Caco-2 (cell line): Measurements from ENCODE around the gene ATP2B1. TPM values are rescaled to one million over a fixed set of nuclear protein-coding genes. Genes with fewer than 3 reads are reported as not detected.

Source experiments
- BruUV-seq: library from RNA; stranded (reverse); fragments of 400-500 nt; replicated peaks from 2 replicates; lab custom pipeline; 2021; lab: Mats Ljungman, UMichigan
- CTCF ChIA-PET: fragments of 300-600 bp; sonication (Branson Sonifier 250); formaldehyde crosslinking; loops from one replicate; lab custom pipeline; 2022; ENCODE audit warnings: antibody characterized with exemption; lab: Charles Lee
- POLR2A ChIA-PET: fragments of 300-600 bp; sonication (Branson Sonifier 250); formaldehyde crosslinking; loops from one replicate; lab custom pipeline; 2022; ENCODE audit warnings: antibody characterized with exemption; lab: Charles Lee
- DNase-seq, 2 experiments: peaks; one replicate each; pipeline versions ENCODE4 v3.0.0 to v3.0.0-alpha.2; 2020 to 2022
- H3K27me3 ChIP-seq: replicated peaks from 2 replicates; pipeline ENCODE4 v1.6.0; 2011; ENCODE audit warnings: low read length; ENCODE audit not compliant: control insufficient read depth, insufficient read depth
- H3K36me3 ChIP-seq: 2 replicates; pipeline ENCODE4 v1.5.1; 2011; ENCODE audit warnings: low read length; ENCODE audit not compliant: control insufficient read depth, insufficient read depth
- H3K4me1 ChIP-seq: fragments of 250-450 bp; sonication (Bioruptor Pico); 2 replicates; pipeline ENCODE4 v1.5.1; 2020; ENCODE audit warnings: mild to moderate bottlenecking
- H3K4me3 ChIP-seq: 2 replicates; pipeline ENCODE4 v1.5.1; 2011; ENCODE audit warnings: low read depth, mild to moderate bottlenecking, control low read depth, low read length
- H3K9me3 ChIP-seq: fragments of 250-450 bp; sonication (Bioruptor Pico); 2 replicates; pipeline ENCODE4 v1.5.1; 2020; ENCODE audit warnings: mild to moderate bottlenecking, moderate library complexity
- H3K27ac Mint-ChIP-seq: one replicate; pipeline ENCODE4 v1.8.0; 2022; ENCODE audit warnings: mixed read lengths; ENCODE audit not compliant: unreplicated experiment
- H3K27me3 Mint-ChIP-seq: one replicate; pipeline ENCODE4 v1.8.0; 2022; ENCODE audit warnings: mixed read lengths; ENCODE audit not compliant: insufficient read depth, unreplicated experiment
- H3K36me3 Mint-ChIP-seq: one replicate; pipeline ENCODE4 v1.8.0; 2022; ENCODE audit warnings: mild to moderate bottlenecking, mixed read lengths; ENCODE audit not compliant: insufficient read depth, unreplicated experiment
- H3K4me1 Mint-ChIP-seq: one replicate; pipeline ENCODE4 v1.8.0; 2022; ENCODE audit warnings: low read depth, mixed read lengths; ENCODE audit not compliant: unreplicated experiment
- H3K4me3 Mint-ChIP-seq: one replicate; pipeline ENCODE4 v1.8.0; 2022; ENCODE audit warnings: mild to moderate bottlenecking, moderate library complexity, mixed read lengths; ENCODE audit not compliant: unreplicated experiment
- H3K9me3 Mint-ChIP-seq: one replicate; pipeline ENCODE4 v1.8.0; 2022; ENCODE audit warnings: mixed read lengths; ENCODE audit not compliant: unreplicated experiment
- CTCF ChIP-seq, 2 experiments: fragments of 200-600 bp in 1 of 2; IDR thresholded peaks; 1 replicate in 1 of 2; 2 replicates in 1 of 2; pipeline versions ENCODE4 v1.5.1 to v1.8.0; 2011 to 2022; ENCODE audit warnings: antibody characterized with exemption in 1 of 2, control low read depth in 1 of 2, inconsistent platforms in 1 of 2, low read depth in 1 of 2, low read length in 1 of 2, mild to moderate bottlenecking in 1 of 2, moderate library complexity in 1 of 2; ENCODE audit not compliant: insufficient read depth in 1 of 2, severe bottlenecking in 1 of 2, unreplicated experiment in 1 of 2
- intact Hi-C: fragments of 100-400 bp; cut with micrococcal nuclease; formaldehyde crosslinking; loops from one replicate; pipeline ENCODE4 v1.10.0; 2022; ENCODE audit not compliant: unreplicated experiment
- total RNA-seq: library from RNA; stranded (reverse); gene quantifications from 2 replicates; pipeline ENCODE4 v1.2.3, GENCODE V29; 2022

Gene ATP2B1
- total RNA-seq, 1 experiment from 2014 or later: 107 TPM

GRCh38 chr12:89657739-89658138 lies 50.9 kb downstream of the ATP2B1 start:
- no peaks in the 10 kb centered on the region for H3K36me3 ChIP-seq
- DNase-seq: no peak
- peaks cover 44% of the 10 kb centered on the region for H3K4me1 ChIP-seq
- Mint-ChIP-seq H3K27me3 (no peaks in the 10 kb centered on the region), H3K9me3 (no peaks in the 10 kb centered on the region), H3K27ac (no peak overlapping the region), H3K4me1 (peaks cover 39% of the 10 kb centered on the region), H3K36me3 (peaks cover 41% of the 10 kb centered on the region), H3K4me3 (no peak overlapping the region)
- H3K27me3 ChIP-seq: no peaks in the 10 kb centered on the region
- no peak for TF ChIP-seq CTCF (IDR thresholded peaks at IDR 0.05; ENCODE audit: insufficient read depth in 1 of 2, low read depth in 1 of 2, low read length in 1 of 2, severe bottlenecking in 1 of 2, unreplicated experiment in 1 of 2)
- intact Hi-C loops: no loop called here
- BruUV-seq: no TSS peak
- ChIA-PET POLR2A (no interaction called here), CTCF (no interaction called here)
- H3K4me3 ChIP-seq: no peak overlapping the region
- no peaks in the 10 kb centered on the region for H3K9me3 ChIP-seq

GRCh38 chr12:89657066-89657465 lies 51.6 kb downstream of the ATP2B1 start:
- TF ChIP-seq CTCF (IDR thresholded peaks at IDR 0.05; ENCODE audit: insufficient read depth in 1 of 2, low read depth in 1 of 2, low read length in 1 of 2, severe bottlenecking in 1 of 2, unreplicated experiment in 1 of 2): no peak
- BruUV-seq: no TSS peak

GRCh38 chr12:89655841-89656240 lies 52.8 kb downstream of the ATP2B1 start:
- no peak overlapping the region for H3K4me3 ChIP-seq
- intact Hi-C loops: no loop called here
- H3K27me3 Mint-ChIP-seq: no peaks in the 10 kb centered on the region
- no peaks in the 10 kb centered on the region for H3K36me3 ChIP-seq
- no peak for TF ChIP-seq CTCF (IDR thresholded peaks at IDR 0.05; ENCODE audit: insufficient read depth in 1 of 2, low read depth in 1 of 2, low read length in 1 of 2, severe bottlenecking in 1 of 2, unreplicated experiment in 1 of 2)
- peaks cover 28% of the 10 kb centered on the region for H3K4me1 ChIP-seq
- no peak overlapping the region for H3K27ac Mint-ChIP-seq
- H3K36me3 Mint-ChIP-seq: peaks cover 47% of the 10 kb centered on the region
- no peaks in the 10 kb centered on the region for H3K9me3 ChIP-seq
- no TSS peak for BruUV-seq
- H3K9me3 Mint-ChIP-seq: no peaks in the 10 kb centered on the region
- H3K27me3 ChIP-seq: no peaks in the 10 kb centered on the region
- POLR2A ChIA-PET: no interaction called here
- DNase-seq: no peak
- CTCF ChIA-PET: no interaction called here
- no peak overlapping the region for H3K4me3 Mint-ChIP-seq
- peaks cover 28% of the 10 kb centered on the region for H3K4me1 Mint-ChIP-seq

More at GRCh38 chr12:89657066-89657465, 51.6 kb downstream of the ATP2B1 start:
- ChIA-PET POLR2A (no interaction called here), CTCF (no interaction called here)
- Mint-ChIP-seq H3K27me3 (no peaks in the 10 kb centered on the region), H3K4me1 (peaks cover 35% of the 10 kb centered on the region), H3K27ac (no peak overlapping the region), H3K9me3 (no peaks in the 10 kb centered on the region), H3K36me3 (peaks cover 40% of the 10 kb centered on the region), H3K4me3 (no peak overlapping the region)
- no peak overlapping the region for H3K4me3 ChIP-seq
- H3K36me3 ChIP-seq: no peaks in the 10 kb centered on the region
- no peaks in the 10 kb centered on the region for H3K27me3 ChIP-seq
- H3K9me3 ChIP-seq: no peaks in the 10 kb centered on the region
- intact Hi-C loops: no loop called here
- H3K4me1 ChIP-seq: peaks cover 38% of the 10 kb centered on the region
- DNase-seq: no peak
